ENCODE measurements around the gene RDH8. TPM values are rescaled to one million over a fixed set of nuclear protein-coding genes. Genes with fewer than 3 reads are reported as not detected.

RDH8 gene, protein sequence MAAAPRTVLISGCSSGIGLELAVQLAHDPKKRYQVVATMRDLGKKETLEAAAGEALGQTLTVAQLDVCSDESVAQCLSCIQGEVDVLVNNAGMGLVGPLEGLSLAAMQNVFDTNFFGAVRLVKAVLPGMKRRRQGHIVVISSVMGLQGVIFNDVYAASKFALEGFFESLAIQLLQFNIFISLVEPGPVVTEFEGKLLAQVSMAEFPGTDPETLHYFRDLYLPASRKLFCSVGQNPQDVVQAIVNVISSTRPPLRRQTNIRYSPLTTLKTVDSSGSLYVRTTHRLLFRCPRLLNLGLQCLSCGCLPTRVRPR
- not detected in 2 replicates for total RNA-seq (2014; rRNA removed)
- Bru-seq, nascent RNA, result not detected
- not detected for BruChase-seq, experiment 1, labeled RNA remaining after a 6-hour chase
- BruChase-seq, experiment 2, labeled RNA remaining after a 2-hour chase, result not detected
- long read RNA-seq, result 0 reads

DNA sequence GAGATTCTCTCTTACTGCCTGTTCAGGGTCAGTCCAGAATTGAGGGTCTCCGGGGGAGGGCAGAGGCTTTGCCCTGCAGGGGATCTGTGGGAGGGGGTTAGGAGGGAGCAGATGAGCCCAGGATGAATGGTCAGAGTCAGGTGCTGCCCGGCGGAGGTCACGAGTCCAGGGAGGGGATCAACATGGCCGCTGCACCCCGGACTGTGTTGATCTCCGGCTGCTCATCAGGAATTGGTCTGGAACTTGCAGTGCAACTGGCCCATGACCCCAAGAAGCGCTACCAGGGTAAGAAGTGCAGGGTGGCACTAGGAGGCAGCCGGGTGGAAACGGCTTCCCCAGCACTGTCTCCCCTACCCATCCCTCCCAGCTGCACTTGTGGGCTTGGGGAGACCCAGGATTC lies at the start of gene RDH8:
RDH8 (plus strand) TSS at position 168 of the 400 bp plus-strand sequence; CDS start at position 183, 15 bp downstream.
- no peaks in the 10 kb centered on the region for H3K79me2 ChIP-seq (ENCODE audit: low read length)
- H3K9me3 ChIP-seq (ENCODE audit: low read length), result no peaks in the 10 kb centered on the region
- H3K9ac ChIP-seq (ENCODE audit: low read length), result no peak within 1 kb of the TSS
- ChIA-PET POLR2A (ENCODE audit: unreplicated experiment) (no interaction called here), CTCF (no interaction called here)
- DNase-seq (no peak), ATAC-seq (no peak)
- no peak within 1 kb of the TSS for H3K27ac ChIP-seq (ENCODE audit: low read length)
- H3K9me2 ChIP-seq (replicated peaks; ENCODE audit: low read length), result no peaks in the 10 kb centered on the region
- no peak within 1 kb of the TSS for H2AFZ ChIP-seq (ENCODE audit: low read length)
- TF ChIP-seq EZH2phosphoT487 (IDR thresholded peaks at IDR 0.05; ENCODE audit: borderline replicate concordance, low read length) (no peak), EZH2 (IDR thresholded peaks at IDR 0.05; ENCODE audit: low read length, unreplicated experiment) (no peak)
- TF ChIP-seq, protein P1, sequence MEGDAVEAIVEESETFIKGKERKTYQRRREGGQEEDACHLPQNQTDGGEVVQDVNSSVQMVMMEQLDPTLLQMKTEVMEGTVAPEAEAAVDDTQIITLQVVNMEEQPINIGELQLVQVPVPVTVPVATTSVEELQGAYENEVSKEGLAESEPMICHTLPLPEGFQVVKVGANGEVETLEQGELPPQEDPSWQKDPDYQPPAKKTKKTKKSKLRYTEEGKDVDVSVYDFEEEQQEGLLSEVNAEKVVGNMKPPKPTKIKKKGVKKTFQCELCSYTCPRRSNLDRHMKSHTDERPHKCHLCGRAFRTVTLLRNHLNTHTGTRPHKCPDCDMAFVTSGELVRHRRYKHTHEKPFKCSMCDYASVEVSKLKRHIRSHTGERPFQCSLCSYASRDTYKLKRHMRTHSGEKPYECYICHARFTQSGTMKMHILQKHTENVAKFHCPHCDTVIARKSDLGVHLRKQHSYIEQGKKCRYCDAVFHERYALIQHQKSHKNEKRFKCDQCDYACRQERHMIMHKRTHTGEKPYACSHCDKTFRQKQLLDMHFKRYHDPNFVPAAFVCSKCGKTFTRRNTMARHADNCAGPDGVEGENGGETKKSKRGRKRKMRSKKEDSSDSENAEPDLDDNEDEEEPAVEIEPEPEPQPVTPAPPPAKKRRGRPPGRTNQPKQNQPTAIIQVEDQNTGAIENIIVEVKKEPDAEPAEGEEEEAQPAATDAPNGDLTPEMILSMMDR (conservative IDR thresholded peaks at IDR 0.05; ENCODE audit: low read depth, low read length), result no peak
- H4K20me1 ChIP-seq (ENCODE audit: low read length), result no peaks in the 10 kb centered on the region
- no peaks in the 10 kb centered on the region for H3F3A ChIP-seq (ENCODE audit: low read length, unreplicated experiment)
- peaks cover 18% of the 10 kb centered on the region for H3K4me1 ChIP-seq (ENCODE audit: insufficient read depth, low read length)
- no peak within 1 kb of the TSS for H3K4me2 ChIP-seq (ENCODE audit: low read length)
- peaks cover 53% of the 10 kb centered on the region for H3K27me3 ChIP-seq (ENCODE audit: low read length)
- H3K4me3 ChIP-seq (ENCODE audit: low read length), result no peak within 1 kb of the TSS
- no TSS peak for BruUV-seq (replicated peaks)
- H3K36me3 ChIP-seq (ENCODE audit: low read depth, low read length), result no peaks in the 10 kb centered on the region
- intact Hi-C loops (cut with micrococcal nuclease), result no loop called here

DNA sequence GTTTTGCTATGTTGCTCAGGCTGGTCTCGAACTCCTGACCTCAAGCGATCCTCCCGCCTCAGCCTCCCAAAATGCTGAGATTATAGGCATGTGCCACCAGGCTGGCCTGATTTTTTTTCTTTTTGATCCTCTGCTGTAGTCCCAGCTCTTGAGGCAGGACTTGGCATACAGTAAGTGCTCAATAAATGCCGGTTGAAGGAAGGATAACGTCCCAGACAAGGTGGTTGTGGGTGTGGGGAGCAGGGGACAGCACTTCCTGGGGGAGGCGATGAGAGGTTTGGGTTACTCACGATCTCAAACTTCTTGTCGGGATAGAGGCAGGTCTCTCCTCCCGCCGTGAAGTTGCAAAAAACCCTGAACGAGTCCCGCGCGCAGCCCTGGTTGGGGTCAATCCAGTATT lies 47.3 kb upstream of the RDH8 start:
- TF ChIP-seq, protein P1 (conservative IDR thresholded peaks at IDR 0.05; ENCODE audit: low read depth, low read length), result no peak
- no peak for TF ChIP-seq EZH2 (IDR thresholded peaks at IDR 0.05; ENCODE audit: low read length, unreplicated experiment)
- TF ChIP-seq EZH2phosphoT487 (IDR thresholded peaks at IDR 0.05; ENCODE audit: borderline replicate concordance, low read length), result no peak
- POLR2A ChIA-PET (ENCODE audit: unreplicated experiment), result no interaction called here

DNA sequence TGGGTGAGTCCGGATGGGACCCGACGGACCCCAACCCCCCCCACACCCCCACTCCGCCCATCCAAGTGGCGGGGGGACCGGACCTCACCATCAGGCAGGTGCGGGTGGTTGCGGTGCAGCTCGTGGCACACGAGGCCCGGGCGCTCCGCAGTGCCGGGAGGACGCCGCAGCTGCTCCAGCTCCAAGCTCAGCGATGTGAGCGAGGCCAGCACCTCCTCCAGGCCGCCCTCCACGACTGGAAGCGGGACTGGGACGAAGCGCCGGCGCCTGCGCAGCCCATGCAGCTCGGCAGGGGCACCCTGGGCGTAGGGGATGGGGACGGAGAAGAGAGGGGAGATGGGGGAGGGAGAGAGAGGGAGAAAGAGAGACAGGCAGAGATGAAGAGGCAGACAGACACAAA lies 46.8 kb upstream of the RDH8 start:
- no peaks in the 10 kb centered on the region for H3K9me2 ChIP-seq (replicated peaks; ENCODE audit: low read length)
- H3K27ac ChIP-seq (ENCODE audit: low read length), result no peak overlapping the region
- ATAC-seq, result no peak
- no peak overlapping the region for H3K4me2 ChIP-seq (ENCODE audit: low read length)
- intact Hi-C loops (cut with micrococcal nuclease), result no loop called here
- ChIA-PET POLR2A (ENCODE audit: unreplicated experiment) (no interaction called here), CTCF (no interaction called here)
- no peaks in the 10 kb centered on the region for H3K4me1 ChIP-seq (ENCODE audit: insufficient read depth, low read length)
- H3F3A ChIP-seq (ENCODE audit: low read length, unreplicated experiment), result no peaks in the 10 kb centered on the region
- H3K27me3 ChIP-seq (ENCODE audit: low read length), result peaks cover 33% of the 10 kb centered on the region
- no peak overlapping the region for H3K9ac ChIP-seq (ENCODE audit: low read length)
- no peaks in the 10 kb centered on the region for H3K36me3 ChIP-seq (ENCODE audit: low read depth, low read length)
- no TSS peak for BruUV-seq (replicated peaks)
- H4K20me1 ChIP-seq (ENCODE audit: low read length), result no peaks in the 10 kb centered on the region
- TF ChIP-seq EZH2 (IDR thresholded peaks at IDR 0.05; ENCODE audit: low read length, unreplicated experiment) (no peak), EZH2phosphoT487 (IDR thresholded peaks at IDR 0.05; ENCODE audit: borderline replicate concordance, low read length) (no peak)
- TF ChIP-seq, protein P1 (conservative IDR thresholded peaks at IDR 0.05; ENCODE audit: low read depth, low read length), result no peak
- no peaks in the 10 kb centered on the region for H3K79me2 ChIP-seq (ENCODE audit: low read length)
- H2AFZ ChIP-seq (ENCODE audit: low read length), result no peak overlapping the region
- H3K9me3 ChIP-seq (ENCODE audit: low read length), result no peaks in the 10 kb centered on the region
- DNase-seq, result no peak
- H3K4me3 ChIP-seq (ENCODE audit: low read length), result no peak overlapping the region

More for the DNA sequence above, 47.3 kb upstream of the RDH8 start:
- H2AFZ ChIP-seq (ENCODE audit: low read length), result no peak overlapping the region
- H3K27me3 ChIP-seq (ENCODE audit: low read length), result peaks cover 33% of the 10 kb centered on the region
- no peak overlapping the region for H3K9ac ChIP-seq (ENCODE audit: low read length)
- DNase-seq (no peak), ATAC-seq (no peak)
- no peaks in the 10 kb centered on the region for H3K36me3 ChIP-seq (ENCODE audit: low read depth, low read length)
- no peak overlapping the region for H3K27ac ChIP-seq (ENCODE audit: low read length)
- BruUV-seq (replicated peaks), result no TSS peak
- no peaks in the 10 kb centered on the region for H3K9me3 ChIP-seq (ENCODE audit: low read length)
- intact Hi-C loops (cut with micrococcal nuclease), result no loop called here
- H3K4me1 ChIP-seq (ENCODE audit: insufficient read depth, low read length), result no peaks in the 10 kb centered on the region
- no peak overlapping the region for H3K4me3 ChIP-seq (ENCODE audit: low read length)
- H3F3A ChIP-seq (ENCODE audit: low read length, unreplicated experiment), result no peaks in the 10 kb centered on the region
- no peaks in the 10 kb centered on the region for H4K20me1 ChIP-seq (ENCODE audit: low read length)
- no peaks in the 10 kb centered on the region for H3K79me2 ChIP-seq (ENCODE audit: low read length)
- CTCF ChIA-PET, result no interaction called here
- no peak overlapping the region for H3K4me2 ChIP-seq (ENCODE audit: low read length)
- H3K9me2 ChIP-seq (replicated peaks; ENCODE audit: low read length), result no peaks in the 10 kb centered on the region

All from PC-3 (cell line).